Prostate gland (tissue), 2 donors: ENCODE measurements around the gene SEMA3E. TPM values are rescaled to one million over a fixed set of nuclear protein-coding genes. Genes with fewer than 3 reads are reported as not detected.

Source experiments
- DNase-seq: peaks from one replicate; pipeline ENCODE4 v3.0.0-alpha.2; 2019; ENCODE audit warnings: low spot score
- H3K27ac ChIP-seq, 2 donors: fragments of 200-600 bp; sonication (generic); 2 replicates each; pipeline ENCODE4 v1.5.1; 2017 to 2019
- H3K27me3 ChIP-seq: fragments of 200-600 bp; sonication (generic); replicated peaks from 2 replicates; pipeline ENCODE4 v1.5.1; 2019; ENCODE audit not compliant: insufficient read depth
- H3K36me3 ChIP-seq, 2 donors: fragments of 200-600 bp; sonication (generic); 1 replicate in 1 of 2; 2 replicates in 1 of 2; pipeline versions ENCODE4 v1.5.1 to v1.8.1; 2017 to 2019
- H3K4me1 ChIP-seq: fragments of 200-600 bp; sonication (generic); replicated peaks from 2 replicates; pipeline ENCODE4 v1.5.1; 2019
- H3K4me3 ChIP-seq, 2 donors: fragments of 200-600 bp; sonication (generic); 2 replicates each; pipeline ENCODE4 v1.5.1; 2017 to 2019
- H3K9me3 ChIP-seq: fragments of 200-600 bp; sonication (generic); 2 replicates; pipeline ENCODE4 v1.5.1; 2017
- CTCF ChIP-seq, 4 experiments: fragments of 200-600 bp in 2 of 4; fragments of 450-650 bp in 2 of 4; sonication (generic) in 2 of 4; IDR thresholded peaks; 1 replicate in 3 of 4; 2 replicates in 1 of 4; pipeline ENCODE4 v1.5.1; 2016 to 2019; ENCODE audit warnings: antibody characterized with exemption in 4 of 4, mild to moderate bottlenecking in 2 of 4, moderate library complexity in 2 of 4
- POLR2A ChIP-seq: fragments of 450-650 bp; IDR thresholded peaks from one replicate; pipeline ENCODE4 v1.6.1; 2016; ENCODE audit warnings: antibody characterized with exemption, mild to moderate bottlenecking
- POLR2AphosphoS5 ChIP-seq: sonication (generic); formaldehyde crosslinking; IDR thresholded peaks from one replicate; pipeline ENCODE4 v1.6.1; 2017; ENCODE audit warnings: antibody characterized with exemption
- WGBS: methylation state at CpG from one replicate; pipeline ENCODE4 v1.1.5; 2018; 5-methylcytosine and 5-hydroxymethylcytosine counted together
- intact Hi-C: fragments of 100-400 bp; cut with DNase I; formaldehyde crosslinking; loops from one replicate; pipeline ENCODE4 v1.14.2; 2022
- total RNA-seq, 2 donors: library from RNA; depleted of rRNA; stranded (reverse); fragments of >200 nt; gene quantifications; one replicate each; pipeline ENCODE4 v1.1.0, GENCODE V29; 2016

The SEMA3E gene
- total RNA-seq, 2 donors from 2014 or later, result 2.6 to 4.8 TPM

GRCh38 chr7:83658126-83658525 lies 9.2 kb upstream of the SEMA3E start:
- Histone ChIP-seq H3K36me3 (no peaks in the 10 kb centered on the region), H3K4me1 (no peaks in the 10 kb centered on the region), H3K4me3 (no peak overlapping the region), H3K9me3 (no peaks in the 10 kb centered on the region), H3K27me3 (no peaks in the 10 kb centered on the region), H3K27ac (no peak overlapping the region)
- intact Hi-C loops, result no loop called here
- DNase-seq, result no peak
- 55% methylated on average over 2 of the region's 2 CpGs for WGBS
- TF ChIP-seq POLR2A, result no peak
- TF ChIP-seq CTCF (IDR thresholded peaks at IDR 0.05), result no peak
- TF ChIP-seq POLR2AphosphoS5, result no peak

DNA sequence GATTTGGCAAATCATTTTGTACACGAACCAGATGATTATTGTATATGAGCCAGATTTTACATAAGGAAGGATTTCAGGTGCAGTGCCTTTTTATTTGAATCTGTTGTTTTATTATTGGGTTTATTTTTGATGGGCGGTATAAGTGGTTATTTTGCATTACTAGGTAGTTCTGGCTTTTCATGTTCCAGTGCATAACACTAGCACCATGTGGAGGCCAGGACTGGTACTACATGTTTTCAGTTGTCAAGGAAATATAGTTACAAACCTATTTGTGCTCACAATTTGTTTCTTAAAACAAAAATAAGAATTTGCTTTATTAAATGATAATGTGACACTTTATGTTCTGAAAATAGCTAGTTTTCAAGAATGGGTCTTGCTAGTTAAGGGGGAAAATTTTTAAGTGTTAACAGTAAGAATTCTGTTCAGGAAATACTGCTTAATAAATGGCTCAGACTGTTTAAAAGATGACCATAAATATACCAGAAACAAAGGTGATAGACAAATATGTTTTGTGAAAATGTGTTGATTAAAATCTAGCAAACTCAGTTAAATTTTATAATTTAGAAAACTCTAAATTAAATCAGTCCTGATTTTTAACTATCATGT lies 7.1 kb upstream of the SEMA3E start:
- TF ChIP-seq CTCF (IDR thresholded peaks at IDR 0.05), result peak; percentile 48 to 87 (median 84)
- no peak for TF ChIP-seq POLR2A
- TF ChIP-seq POLR2AphosphoS5, result no peak
- peak; percentile 24 for DNase-seq
- Histone ChIP-seq H3K4me3 (no peak overlapping the region), H3K9me3 (no peaks in the 10 kb centered on the region), H3K4me1 (no peaks in the 10 kb centered on the region), H3K36me3 (no peaks in the 10 kb centered on the region), H3K27ac (no peak overlapping the region), H3K27me3 (no peaks in the 10 kb centered on the region)
- whole genome bisulfite sequencing, result 15% methylated on average over 2 of the region's 2 CpGs
- intact Hi-C loops, result loop anchor here (2.0 kb wide), 1 partner anchor 245 kb away; no protein-coding TSS in a partner anchor

- WGBS, result 96% methylated on average over 1 of the region's 1 CpG
- no peak for DNase-seq
- Histone ChIP-seq H3K27me3 (no peaks in the 10 kb centered on the region), H3K4me1 (no peaks in the 10 kb centered on the region), H3K4me3 (no peak overlapping the region), H3K9me3 (no peaks in the 10 kb centered on the region), H3K36me3 (no peaks in the 10 kb centered on the region), H3K27ac (no peak overlapping the region)
- intact Hi-C loops, result no loop called here
- TF ChIP-seq POLR2A (no peak), CTCF (IDR thresholded peaks at IDR 0.05) (no peak), POLR2AphosphoS5 (no peak)
Observed at GRCh38 chr7:83652481-83652880, 3.5 kb upstream of the SEMA3E start.

- no peak overlapping the region for H3K27ac ChIP-seq
- no peaks in the 10 kb centered on the region for H3K36me3 ChIP-seq
- intact Hi-C loops, result no loop called here
- no peaks in the 10 kb centered on the region for H3K27me3 ChIP-seq
- no peak overlapping the region for H3K4me3 ChIP-seq
- H3K4me1 ChIP-seq, result no peaks in the 10 kb centered on the region
- TF ChIP-seq POLR2A, result no peak
- TF ChIP-seq POLR2AphosphoS5, result no peak
- no peak for TF ChIP-seq CTCF (IDR thresholded peaks at IDR 0.05)
- no peak for DNase-seq
- no peaks in the 10 kb centered on the region for H3K9me3 ChIP-seq
Observed at GRCh38 chr7:83649701-83650100, 762 bp upstream of the SEMA3E start.

DNA sequence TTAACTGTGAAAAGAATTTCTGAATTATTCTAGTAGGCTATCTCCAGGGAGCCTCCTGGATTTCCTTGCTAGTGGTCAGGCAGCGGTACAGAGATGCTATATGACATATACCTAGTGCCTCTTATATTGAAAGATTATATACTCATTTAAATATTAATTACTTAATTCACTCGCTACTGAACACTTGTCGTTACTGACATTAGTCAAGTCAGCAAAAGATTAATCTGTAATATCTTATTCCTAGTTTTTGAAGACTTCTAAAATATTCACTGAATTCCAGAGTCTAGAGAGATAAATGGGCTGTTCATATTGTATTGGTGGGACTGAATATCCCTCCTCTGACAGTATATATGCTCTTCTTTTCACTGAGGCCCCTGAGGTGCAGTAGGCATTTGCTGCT lies 2.9 kb downstream of the SEMA3E start:
- 96% methylated on average over 3 of the region's 3 CpGs for WGBS
- intact Hi-C loops, result no loop called here
- H3K27ac ChIP-seq, result no peak overlapping the region

More for the DNA sequence above, 2.9 kb downstream of the SEMA3E start:
- H3K4me1 ChIP-seq, result no peaks in the 10 kb centered on the region
- no peaks in the 10 kb centered on the region for H3K27me3 ChIP-seq
- TF ChIP-seq CTCF (IDR thresholded peaks at IDR 0.05) (no peak), POLR2A (no peak), POLR2AphosphoS5 (no peak)
- no peaks in the 10 kb centered on the region for H3K36me3 ChIP-seq
- no peak overlapping the region for H3K4me3 ChIP-seq
- no peaks in the 10 kb centered on the region for H3K9me3 ChIP-seq
- no peak for DNase-seq
